Measurements from ENCODE around the gene SCFD2.

- TF ChIP-seq CTCF (IDR thresholded peaks at IDR 0.05) (no peak), POLR2A (IDR thresholded peaks at IDR 0.05; ENCODE audit: low read length) (no peak), NFE2L2 (conservative IDR thresholded peaks at IDR 0.05; ENCODE audit: low read length) (no peak), MAX (IDR thresholded peaks at IDR 0.05) (no peak), MAFK (IDR thresholded peaks at IDR 0.05; ENCODE audit: partially characterized antibody) (no peak), PBX3 (IDR thresholded peaks at IDR 0.05) (no peak), CEBPB (IDR thresholded peaks at IDR 0.05) (no peak), HMGXB4 (CRISPR knock-in tag; IDR thresholded peaks at IDR 0.05; ENCODE audit: borderline replicate concordance) (no peak), USF2 (IDR thresholded peaks at IDR 0.05) (no peak), SMC3 (IDR thresholded peaks at IDR 0.05) (no peak), GATA3 (IDR thresholded peaks at IDR 0.05; ENCODE audit: borderline replicate concordance) (no peak), MYC (IDR thresholded peaks at IDR 0.05; ENCODE audit: borderline replicate concordance, low read length) (no peak), CHD2 (IDR thresholded peaks at IDR 0.05; ENCODE audit: low read length, partially characterized antibody) (no peak)
Measured at GRCh38 chr4:52867163-52867562, 498.7 kb downstream of the SCFD2 start.
